CD4-positive, alpha-beta T cell treated with Interleukin-2 at 100 ng/mL for 4 hours (primary cell): ENCODE results near the gene RAB39A.

Experiments used
- DNase-seq: peaks from one replicate; pipeline ENCODE4 v3.0.0-alpha.2; 2020; ENCODE audit warnings: low spot score

Gene RAB39A

GRCh38 chr11:107962181-107962580 lies 33.9 kb downstream of the RAB39A start:
- no peak for DNase-seq

- no peak for DNase-seq
These were observed 34.8 kb downstream of the RAB39A start for GRCh38 chr11:107963091-107963490.

- no peak for DNase-seq
These were observed 41.0 kb downstream of the RAB39A start for GRCh38 chr11:107969219-107969618.

- no peak for DNase-seq
These were observed 41.8 kb downstream of the RAB39A start for GRCh38 chr11:107970049-107970448.

GRCh38 chr11:107973641-107974040 lies 45.4 kb downstream of the RAB39A start:
- no peak for DNase-seq

- no peak for DNase-seq
These were observed 60.3 kb downstream of the RAB39A start for GRCh38 chr11:107988397-107989158.

GRCh38 chr11:107991868-107992414 lies 63.7 kb downstream of the RAB39A start:
- DNase-seq: no peak

GRCh38 chr11:107996006-107996776 lies 67.9 kb downstream of the RAB39A start:
- no peak for DNase-seq

GRCh38 chr11:107998761-107999160 lies 70.5 kb downstream of the RAB39A start:
- no peak for DNase-seq

- peak; percentile 27 for DNase-seq
These were observed 71.7 kb downstream of the RAB39A start for GRCh38 chr11:107999759-108000455.

- DNase-seq: no peak
These were observed 74.2 kb downstream of the RAB39A start for GRCh38 chr11:108002476-108002875.

- no peak for DNase-seq
These were observed 75.4 kb downstream of the RAB39A start for GRCh38 chr11:108003623-108004022.

- no peak for DNase-seq
These were observed 79.6 kb downstream of the RAB39A start for GRCh38 chr11:108007819-108008218.

GRCh38 chr11:108008656-108009496 lies 80.6 kb downstream of the RAB39A start, which contains the start of gene CUL5:
Gene CUL5, plus strand, starts transcription at chr11:108008898. Its CDS starts 451 bp downstream, at chr11:108009349.
- DNase-seq: peak; percentile 89

- DNase-seq: no peak
These were observed 81.5 kb downstream of the RAB39A start for GRCh38 chr11:108009497-108010370.

GRCh38 chr11:108012139-108012725 lies 84.0 kb downstream of the RAB39A start:
- no peak for DNase-seq
